DOHH2 (cell line): ENCODE measurements around the gene CDK19.

Experiments used
- H3F3A ChIP-seq: fragments of 200-600 bp; sonication (generic), shearing (Covaris generic); 2 replicates; pipeline ENCODE4 v1.6.0; 2016; ENCODE audit warnings: antibody characterized with exemption, mild to moderate bottlenecking; ENCODE audit not compliant: control insufficient read depth, insufficient read depth
- H3K27ac ChIP-seq: fragments of 200-600 bp; sonication (generic); 2 replicates; pipeline ENCODE4 v1.5.1; 2014; ENCODE audit warnings: low read depth, mild to moderate bottlenecking, low read length, moderate library complexity
- H3K27me3 ChIP-seq: fragments of 200-600 bp; sonication (generic); 2 replicates; pipeline ENCODE4 v1.6.1; 2014; ENCODE audit warnings: mild to moderate bottlenecking, low read length, mixed read lengths; ENCODE audit not compliant: control insufficient read depth
- H3K36me3 ChIP-seq: fragments of 200-600 bp; sonication (generic); 2 replicates; pipeline ENCODE4 v1.6.1; 2014; ENCODE audit warnings: mild to moderate bottlenecking, low read length, moderate library complexity, mixed read lengths; ENCODE audit not compliant: control insufficient read depth
- H3K4me1 ChIP-seq: fragments of 200-600 bp; sonication (generic); 2 replicates; pipeline ENCODE4 v1.6.1; 2014; ENCODE audit warnings: mild to moderate bottlenecking, low read length, mixed read lengths; ENCODE audit not compliant: control insufficient read depth
- H3K4me2 ChIP-seq: fragments of 200-600 bp; sonication (generic); 2 replicates; pipeline ENCODE4 v1.6.0; 2014; ENCODE audit warnings: mild to moderate bottlenecking, low read length, moderate library complexity
- H3K4me3 ChIP-seq: fragments of 200-600 bp; sonication (generic); 2 replicates; pipeline ENCODE4 v1.5.1; 2014; ENCODE audit warnings: mild to moderate bottlenecking, low read length, mixed read lengths
- H3K79me2 ChIP-seq: fragments of 200-600 bp; sonication (generic); 2 replicates; pipeline ENCODE4 v1.6.1; 2014; ENCODE audit warnings: mild to moderate bottlenecking, low read length, mixed read lengths; ENCODE audit not compliant: control insufficient read depth
- H3K9me2 ChIP-seq: fragments of 200-600 bp; sonication (generic); replicated peaks from 2 replicates; pipeline ENCODE4 v1.6.1; 2014; ENCODE audit warnings: mild to moderate bottlenecking, low read length, mixed read lengths; ENCODE audit not compliant: control insufficient read depth
- H3K9me3 ChIP-seq: fragments of 200-600 bp; sonication (generic); 2 replicates; pipeline ENCODE4 v1.6.1; 2014; ENCODE audit warnings: antibody characterized with exemption, low read length, mixed read lengths; ENCODE audit not compliant: control insufficient read depth, insufficient read depth
- H4K20me1 ChIP-seq: fragments of 200-600 bp; sonication (generic); 2 replicates; pipeline ENCODE4 v1.6.0; 2014; ENCODE audit warnings: low read depth, mild to moderate bottlenecking, antibody characterized with exemption, low read length, moderate library complexity; ENCODE audit not compliant: control insufficient read depth, insufficient read depth
- CTCF ChIP-seq: fragments of 200-600 bp; sonication (generic); IDR thresholded peaks from one replicate; pipeline ENCODE4 v1.5.1; 2014; ENCODE audit warnings: antibody characterized with exemption, mild to moderate bottlenecking, low read depth, low read length; ENCODE audit not compliant: poor library complexity, severe bottlenecking
- EZH2phosphoT487 ChIP-seq: fragments of 200-600 bp; sonication (generic); IDR thresholded peaks from 2 replicates; pipeline ENCODE4 v1.6.1; 2017; ENCODE audit warnings: borderline replicate concordance, mild to moderate bottlenecking, antibody characterized with exemption, low read length, moderate library complexity, mixed read lengths

The CDK19 gene

GRCh38 chr6:110683241-110683640 lies 132.0 kb downstream of the CDK19 start:
- Histone ChIP-seq H3K27me3 (no peaks in the 10 kb centered on the region), H3K4me1 (peaks cover 4% of the 10 kb centered on the region), H3K27ac (no peak overlapping the region), H3K4me2 (no peak overlapping the region), H3F3A (no peaks in the 10 kb centered on the region), H4K20me1 (no peaks in the 10 kb centered on the region; the same call in 1 of the 2 replicates), H3K9me2 (no peaks in the 10 kb centered on the region), H3K4me3 (no peak overlapping the region), H3K79me2 (no peaks in the 10 kb centered on the region), H3K36me3 (no peaks in the 10 kb centered on the region), H3K9me3 (no peaks in the 10 kb centered on the region)
- TF ChIP-seq CTCF (no peak), EZH2phosphoT487 (no peak)

- no peaks in the 10 kb centered on the region; the same call in 1 of the 2 replicates for H4K20me1 ChIP-seq
- peaks cover 4% of the 10 kb centered on the region for H3K4me1 ChIP-seq
- H3K27ac ChIP-seq = no peak overlapping the region
- no peaks in the 10 kb centered on the region for H3K27me3 ChIP-seq
- H3K79me2 ChIP-seq = no peaks in the 10 kb centered on the region
- H3K36me3 ChIP-seq = no peaks in the 10 kb centered on the region
- H3K9me3 ChIP-seq = no peaks in the 10 kb centered on the region
- TF ChIP-seq CTCF (peak; percentile 81), EZH2phosphoT487 (no peak)
- no peaks in the 10 kb centered on the region for H3K9me2 ChIP-seq
- H3K4me2 ChIP-seq = no peak overlapping the region; the same call in 1 of the 2 replicates
- H3K4me3 ChIP-seq = no peak overlapping the region
- H3F3A ChIP-seq = no peaks in the 10 kb centered on the region
These were observed 132.8 kb downstream of the CDK19 start for GRCh38 chr6:110682460-110682853.

- no peaks in the 10 kb centered on the region for H3F3A ChIP-seq
- no peak for TF ChIP-seq EZH2phosphoT487
- TF ChIP-seq CTCF = no peak
- H3K9me2 ChIP-seq = no peaks in the 10 kb centered on the region
- H3K9me3 ChIP-seq = no peaks in the 10 kb centered on the region
- no peaks in the 10 kb centered on the region for H3K27me3 ChIP-seq
- H3K4me1 ChIP-seq = peaks cover 4% of the 10 kb centered on the region
- no peaks in the 10 kb centered on the region for H4K20me1 ChIP-seq
- no peaks in the 10 kb centered on the region for H3K79me2 ChIP-seq
- H3K27ac ChIP-seq = no peak overlapping the region
- H3K4me2 ChIP-seq = no peak overlapping the region
- H3K36me3 ChIP-seq = no peaks in the 10 kb centered on the region
- no peak overlapping the region for H3K4me3 ChIP-seq
These were observed 133.5 kb downstream of the CDK19 start for GRCh38 chr6:110681543-110682459.
